ENCODE data around the gene SNAP25. TPM values are rescaled to one million over a fixed set of nuclear protein-coding genes. Genes with fewer than 3 reads are reported as not detected.

Gene SNAP25
- total and polyA plus RNA-seq, 10 of the 15 experiments (the other 5 are each of a cell fraction or from before 2014, with no cell fraction given) = not detected

GRCh38 chr20:10306440-10307358, 88.1 kb downstream of the SNAP25 start:
- CTCF ChIA-PET = interaction anchor here (2.9 kb wide), 1 partner anchor 10 kb away, joined by 11 read pairs; no protein-coding TSS in a partner anchor
- SMC1A ChIA-PET (ENCODE audit: uncharacterized antibody, unreplicated experiment) = interaction anchor here (1.0 to 1.2 kb wide), 2 partner anchors 10 to 76 kb away, joined by 3 read pairs; no protein-coding TSS in a partner anchor
- Histone ChIP-seq H3K9me3 (replicated peaks; ENCODE audit: control insufficient read depth, insufficient read depth, low read length) (no peaks in the 10 kb centered on the region), H3K79me2 (ENCODE audit: control insufficient read depth, insufficient read depth, low read length) (no peaks in the 10 kb centered on the region), H3K9ac (ENCODE audit: control insufficient read depth, insufficient read depth, low read length) (no peak overlapping the region), H3K4me1 (ENCODE audit: control insufficient read depth, insufficient read depth, low read length) (no peaks in the 10 kb centered on the region), H3K4me3 (no peak overlapping the region), H4K20me1 (ENCODE audit: control insufficient read depth, insufficient read depth) (no peaks in the 10 kb centered on the region), H3K27me3 (replicated peaks in 1 of 2; ENCODE audit: control insufficient read depth in 2 of 2, insufficient read depth in 2 of 2, low read length in 1 of 2) (peaks cover 0 to 2% of the 10 kb centered on the region in 2 experiments; a peak in 2 of 4 replicates), H3K36me3 (ENCODE audit: control insufficient read depth in 2 of 2, insufficient read depth in 2 of 2, low read length in 1 of 2) (no peaks in the 10 kb centered on the region), H3K4me2 (ENCODE audit: control insufficient read depth, insufficient read depth) (no peak overlapping the region), H2AFZ (ENCODE audit: control insufficient read depth, low read depth, low read length) (no peak overlapping the region), H3K27ac (ENCODE audit: control insufficient read depth, insufficient read depth) (no peak overlapping the region)
- RAD21 ChIA-PET (ENCODE audit: unreplicated experiment) = no interaction called here
- WGBS (ENCODE audit: insufficient coverage, insufficient replicate concordance, low lambda C conversion rate, missing lambda C conversion rate) = 0% methylated on average over 3 of the region's 3 CpGs
- DNase-seq (ENCODE audit: low read depth, low spot score) (no peak), ATAC-seq (no peak), FAIRE-seq (no peak)
- intact Hi-C loops (cut with micrococcal nuclease; ENCODE audit: unreplicated experiment) (no loop called here), in situ Hi-C loops (cut with MboI) (no loop called here)
- POLR2A ChIA-PET = no interaction called here
- no TSS peak for BruUV-seq (replicated peaks)
- TF ChIP-seq CHD4 (IDR thresholded peaks at IDR 0.05) (no peak), ETV6 (conservative IDR thresholded peaks at IDR 0.05 in 1 of 2, IDR thresholded peaks at IDR 0.05 in 1 of 2; ENCODE audit: borderline replicate concordance in 1 of 2, low read depth in 1 of 2) (no peak), IKZF1 (conservative IDR thresholded peaks at IDR 0.05) (no peak), SMAD1 (IDR thresholded peaks at IDR 0.05; ENCODE audit: low read depth, partially characterized antibody) (no peak), SPI1 (IDR thresholded peaks at IDR 0.05; ENCODE audit: borderline replicate concordance, insufficient read depth, low read depth, low read length) (no peak), HDGF (IDR thresholded peaks at IDR 0.05) (no peak), ZNF217 (IDR thresholded peaks at IDR 0.05) (no peak), CEBPZ (IDR thresholded peaks at IDR 0.05; ENCODE audit: low read depth, low read length) (no peak), E2F8 (IDR thresholded peaks at IDR 0.05; ENCODE audit: low read depth, partially characterized antibody) (no peak), YY1 (IDR thresholded peaks at IDR 0.05; ENCODE audit: low read depth, low read length) (no peak)
- TF ChIP-seq, protein P1, sequence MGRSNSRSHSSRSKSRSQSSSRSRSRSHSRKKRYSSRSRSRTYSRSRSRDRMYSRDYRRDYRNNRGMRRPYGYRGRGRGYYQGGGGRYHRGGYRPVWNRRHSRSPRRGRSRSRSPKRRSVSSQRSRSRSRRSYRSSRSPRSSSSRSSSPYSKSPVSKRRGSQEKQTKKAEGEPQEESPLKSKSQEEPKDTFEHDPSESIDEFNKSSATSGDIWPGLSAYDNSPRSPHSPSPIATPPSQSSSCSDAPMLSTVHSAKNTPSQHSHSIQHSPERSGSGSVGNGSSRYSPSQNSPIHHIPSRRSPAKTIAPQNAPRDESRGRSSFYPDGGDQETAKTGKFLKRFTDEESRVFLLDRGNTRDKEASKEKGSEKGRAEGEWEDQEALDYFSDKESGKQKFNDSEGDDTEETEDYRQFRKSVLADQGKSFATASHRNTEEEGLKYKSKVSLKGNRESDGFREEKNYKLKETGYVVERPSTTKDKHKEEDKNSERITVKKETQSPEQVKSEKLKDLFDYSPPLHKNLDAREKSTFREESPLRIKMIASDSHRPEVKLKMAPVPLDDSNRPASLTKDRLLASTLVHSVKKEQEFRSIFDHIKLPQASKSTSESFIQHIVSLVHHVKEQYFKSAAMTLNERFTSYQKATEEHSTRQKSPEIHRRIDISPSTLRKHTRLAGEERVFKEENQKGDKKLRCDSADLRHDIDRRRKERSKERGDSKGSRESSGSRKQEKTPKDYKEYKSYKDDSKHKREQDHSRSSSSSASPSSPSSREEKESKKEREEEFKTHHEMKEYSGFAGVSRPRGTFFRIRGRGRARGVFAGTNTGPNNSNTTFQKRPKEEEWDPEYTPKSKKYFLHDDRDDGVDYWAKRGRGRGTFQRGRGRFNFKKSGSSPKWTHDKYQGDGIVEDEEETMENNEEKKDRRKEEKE (IDR thresholded peaks at IDR 0.05) = no peak
- TF ChIP-seq, protein P2, sequence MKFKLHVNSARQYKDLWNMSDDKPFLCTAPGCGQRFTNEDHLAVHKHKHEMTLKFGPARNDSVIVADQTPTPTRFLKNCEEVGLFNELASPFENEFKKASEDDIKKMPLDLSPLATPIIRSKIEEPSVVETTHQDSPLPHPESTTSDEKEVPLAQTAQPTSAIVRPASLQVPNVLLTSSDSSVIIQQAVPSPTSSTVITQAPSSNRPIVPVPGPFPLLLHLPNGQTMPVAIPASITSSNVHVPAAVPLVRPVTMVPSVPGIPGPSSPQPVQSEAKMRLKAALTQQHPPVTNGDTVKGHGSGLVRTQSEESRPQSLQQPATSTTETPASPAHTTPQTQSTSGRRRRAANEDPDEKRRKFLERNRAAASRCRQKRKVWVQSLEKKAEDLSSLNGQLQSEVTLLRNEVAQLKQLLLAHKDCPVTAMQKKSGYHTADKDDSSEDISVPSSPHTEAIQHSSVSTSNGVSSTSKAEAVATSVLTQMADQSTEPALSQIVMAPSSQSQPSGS (IDR thresholded peaks at IDR 0.05; ENCODE audit: low read length) = no peak
